GM18517 (cell line): ENCODE results near the gene RPL12.

Source experiments
- ATAC-seq: cut with Tn5 transposase; IDR thresholded peaks from one replicate; pipeline ENCODE4 v1.9.1; 2021; ENCODE audit warnings: mild to moderate bottlenecking, moderate library complexity; ENCODE audit not compliant: unreplicated experiment

The RPL12 gene

GRCh38 chr9:127407492-127407843 lies 43.7 kb downstream of the RPL12 start:
- no peak for ATAC-seq

GRCh38 chr9:127406799-127407491 lies 44.3 kb downstream of the RPL12 start:
- no peak for ATAC-seq

GRCh38 chr9:127405344-127406125 lies 45.7 kb downstream of the RPL12 start:
- ATAC-seq = no peak

DNA sequence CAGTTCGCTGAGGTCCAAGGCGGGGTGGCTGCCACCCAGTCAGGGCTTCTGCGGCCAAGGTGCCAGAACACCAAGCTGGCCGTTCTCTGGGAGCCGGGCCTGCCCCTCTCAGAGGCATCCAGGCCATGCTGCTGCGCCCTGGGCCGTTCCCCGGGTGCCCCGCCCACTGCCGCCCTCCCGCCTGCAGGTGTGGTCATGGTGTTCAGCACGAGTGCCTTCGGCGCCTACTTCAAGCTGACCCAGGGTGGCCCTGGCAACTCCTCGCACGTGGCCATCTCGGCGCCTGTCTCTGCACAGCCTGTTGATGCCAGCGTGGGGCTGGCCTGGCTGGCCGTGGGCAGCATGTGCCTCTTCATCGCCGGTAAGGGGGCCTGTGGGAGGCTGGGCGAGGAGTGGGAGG lies 46.6 kb downstream of the RPL12 start:
- ATAC-seq = no peak

DNA sequence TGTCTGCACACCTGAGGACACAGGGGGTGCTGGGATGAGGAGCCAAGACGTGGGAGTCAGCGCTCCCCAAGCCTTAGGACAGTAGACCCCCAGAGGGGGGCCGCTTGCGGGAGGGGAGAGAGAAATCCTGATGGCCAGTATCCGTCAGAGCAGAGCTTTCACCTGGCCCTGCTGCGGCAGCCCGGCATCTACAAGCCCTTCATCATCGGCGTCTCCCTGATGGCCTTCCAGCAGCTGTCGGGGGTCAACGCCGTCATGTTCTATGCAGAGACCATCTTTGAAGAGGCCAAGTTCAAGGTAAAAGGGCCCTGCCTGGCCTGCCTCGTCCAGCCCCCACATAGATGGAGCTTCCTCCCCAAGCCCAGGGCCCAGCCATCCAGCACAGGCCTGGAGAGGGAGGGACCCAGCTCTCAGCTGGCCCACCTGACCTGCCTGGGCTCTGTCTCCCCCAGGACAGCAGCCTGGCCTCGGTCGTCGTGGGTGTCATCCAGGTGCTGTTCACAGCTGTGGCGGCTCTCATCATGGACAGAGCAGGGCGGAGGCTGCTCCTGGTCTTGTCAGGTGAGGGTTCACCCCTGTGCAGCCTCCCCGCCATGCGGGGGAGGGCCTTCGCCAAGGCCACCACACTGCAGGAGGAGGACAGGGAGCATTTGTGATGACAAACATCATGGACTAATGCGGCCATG lies 47.6 kb downstream of the RPL12 start:
- no peak for ATAC-seq

DNA sequence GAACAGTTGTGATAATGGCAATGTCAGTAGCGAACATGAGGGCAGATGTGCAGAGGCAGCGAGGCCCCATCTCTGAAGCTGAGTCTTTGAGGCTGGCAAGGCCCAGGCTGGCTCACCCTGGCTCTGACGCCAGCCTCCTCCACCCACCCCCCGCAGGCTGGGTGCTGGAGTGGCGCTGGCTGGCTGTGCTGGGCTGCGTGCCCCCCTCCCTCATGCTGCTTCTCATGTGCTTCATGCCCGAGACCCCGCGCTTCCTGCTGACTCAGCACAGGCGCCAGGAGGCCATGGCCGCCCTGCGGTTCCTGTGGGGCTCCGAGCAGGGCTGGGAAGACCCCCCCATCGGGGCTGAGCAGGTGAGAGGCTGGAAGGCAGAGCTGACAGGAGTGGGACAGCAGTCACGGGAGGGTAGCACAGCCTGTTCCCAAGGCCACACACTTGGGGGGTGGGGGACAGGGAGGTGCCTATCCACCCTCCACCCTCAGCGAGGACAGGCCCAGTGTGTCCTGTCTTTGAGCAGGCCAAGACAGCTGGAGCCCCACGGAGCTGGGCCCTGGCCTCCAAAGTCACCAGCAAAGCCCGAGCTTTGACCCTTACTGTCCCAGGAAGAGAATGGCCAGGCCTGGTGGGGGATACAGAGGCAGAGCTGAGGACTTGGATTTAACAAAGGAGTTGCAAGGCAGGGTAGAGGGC lies 48.7 kb downstream of the RPL12 start:
- ATAC-seq = no peak

GRCh38 chr9:127399736-127400269 lies 51.4 kb downstream of the RPL12 start:
- no peak for ATAC-seq

- no peak for ATAC-seq
Measured at GRCh38 chr9:127398715-127399400, 52.3 kb downstream of the RPL12 start.

- ATAC-seq = no peak
Measured at GRCh38 chr9:127398275-127398647, 52.9 kb downstream of the RPL12 start.
